Measurements from ENCODE around the gene TSPAN13. TPM values are rescaled to one million over a fixed set of nuclear protein-coding genes. Genes with fewer than 3 reads are reported as not detected.

Gene TSPAN13
- total RNA-seq, 1 experiment from 2014 or later = 80.8 TPM

DNA sequence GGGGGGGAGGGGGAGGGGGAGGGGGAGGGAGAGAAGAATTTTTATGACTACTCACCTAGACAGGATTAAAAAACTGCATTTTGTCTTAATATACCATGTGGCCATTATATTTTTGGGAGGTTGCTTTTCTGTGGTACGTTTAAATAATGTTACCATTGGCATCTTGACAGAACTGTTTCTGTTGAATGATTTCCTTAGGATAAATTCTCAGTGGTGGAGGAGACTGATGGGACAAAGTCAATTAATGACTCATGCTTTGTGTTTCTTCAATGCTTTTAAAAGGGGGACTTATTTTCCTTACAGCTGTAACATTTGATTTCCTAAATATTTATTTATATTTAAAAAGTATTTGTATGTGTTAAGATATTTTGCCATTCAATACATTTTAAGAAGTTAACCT lies 37.5 kb downstream of the TSPAN13 start:
- no peak for TF ChIP-seq SIN3A (IDR thresholded peaks at IDR 0.05; ENCODE audit: borderline replicate concordance, insufficient read depth, low read depth, low read length)
- TF ChIP-seq POLR2AphosphoS5 (IDR thresholded peaks at IDR 0.05; ENCODE audit: low read depth, low read length) = no peak
- TF ChIP-seq, protein P1, sequence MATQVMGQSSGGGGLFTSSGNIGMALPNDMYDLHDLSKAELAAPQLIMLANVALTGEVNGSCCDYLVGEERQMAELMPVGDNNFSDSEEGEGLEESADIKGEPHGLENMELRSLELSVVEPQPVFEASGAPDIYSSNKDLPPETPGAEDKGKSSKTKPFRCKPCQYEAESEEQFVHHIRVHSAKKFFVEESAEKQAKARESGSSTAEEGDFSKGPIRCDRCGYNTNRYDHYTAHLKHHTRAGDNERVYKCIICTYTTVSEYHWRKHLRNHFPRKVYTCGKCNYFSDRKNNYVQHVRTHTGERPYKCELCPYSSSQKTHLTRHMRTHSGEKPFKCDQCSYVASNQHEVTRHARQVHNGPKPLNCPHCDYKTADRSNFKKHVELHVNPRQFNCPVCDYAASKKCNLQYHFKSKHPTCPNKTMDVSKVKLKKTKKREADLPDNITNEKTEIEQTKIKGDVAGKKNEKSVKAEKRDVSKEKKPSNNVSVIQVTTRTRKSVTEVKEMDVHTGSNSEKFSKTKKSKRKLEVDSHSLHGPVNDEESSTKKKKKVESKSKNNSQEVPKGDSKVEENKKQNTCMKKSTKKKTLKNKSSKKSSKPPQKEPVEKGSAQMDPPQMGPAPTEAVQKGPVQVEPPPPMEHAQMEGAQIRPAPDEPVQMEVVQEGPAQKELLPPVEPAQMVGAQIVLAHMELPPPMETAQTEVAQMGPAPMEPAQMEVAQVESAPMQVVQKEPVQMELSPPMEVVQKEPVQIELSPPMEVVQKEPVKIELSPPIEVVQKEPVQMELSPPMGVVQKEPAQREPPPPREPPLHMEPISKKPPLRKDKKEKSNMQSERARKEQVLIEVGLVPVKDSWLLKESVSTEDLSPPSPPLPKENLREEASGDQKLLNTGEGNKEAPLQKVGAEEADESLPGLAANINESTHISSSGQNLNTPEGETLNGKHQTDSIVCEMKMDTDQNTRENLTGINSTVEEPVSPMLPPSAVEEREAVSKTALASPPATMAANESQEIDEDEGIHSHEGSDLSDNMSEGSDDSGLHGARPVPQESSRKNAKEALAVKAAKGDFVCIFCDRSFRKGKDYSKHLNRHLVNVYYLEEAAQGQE (IDR thresholded peaks at IDR 0.05; ENCODE audit: insufficient read depth in 1 of 2, low read depth in 2 of 2, low read length in 1 of 2) = no peak
- TF ChIP-seq, protein P2, sequence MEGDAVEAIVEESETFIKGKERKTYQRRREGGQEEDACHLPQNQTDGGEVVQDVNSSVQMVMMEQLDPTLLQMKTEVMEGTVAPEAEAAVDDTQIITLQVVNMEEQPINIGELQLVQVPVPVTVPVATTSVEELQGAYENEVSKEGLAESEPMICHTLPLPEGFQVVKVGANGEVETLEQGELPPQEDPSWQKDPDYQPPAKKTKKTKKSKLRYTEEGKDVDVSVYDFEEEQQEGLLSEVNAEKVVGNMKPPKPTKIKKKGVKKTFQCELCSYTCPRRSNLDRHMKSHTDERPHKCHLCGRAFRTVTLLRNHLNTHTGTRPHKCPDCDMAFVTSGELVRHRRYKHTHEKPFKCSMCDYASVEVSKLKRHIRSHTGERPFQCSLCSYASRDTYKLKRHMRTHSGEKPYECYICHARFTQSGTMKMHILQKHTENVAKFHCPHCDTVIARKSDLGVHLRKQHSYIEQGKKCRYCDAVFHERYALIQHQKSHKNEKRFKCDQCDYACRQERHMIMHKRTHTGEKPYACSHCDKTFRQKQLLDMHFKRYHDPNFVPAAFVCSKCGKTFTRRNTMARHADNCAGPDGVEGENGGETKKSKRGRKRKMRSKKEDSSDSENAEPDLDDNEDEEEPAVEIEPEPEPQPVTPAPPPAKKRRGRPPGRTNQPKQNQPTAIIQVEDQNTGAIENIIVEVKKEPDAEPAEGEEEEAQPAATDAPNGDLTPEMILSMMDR (IDR thresholded peaks at IDR 0.05) = no peak
- TF ChIP-seq TCF7L2 (IDR thresholded peaks at IDR 0.05; ENCODE audit: low read depth, low read length) = no peak
- POLR2A ChIA-PET = no interaction called here
- in situ Hi-C loops (cut with HindIII; ENCODE audit: low pct_unique_long_range_greater_than_20kb, low sequenced_read_pairs) (no loop called here), intact Hi-C loops (cut with micrococcal nuclease; ENCODE audit: unreplicated experiment) (no loop called here)
- no peaks in the 10 kb centered on the region for H3K9me3 ChIP-seq (ENCODE audit: control insufficient read depth, insufficient read depth, low read depth, low read length)
- no peak overlapping the region for H3K27ac ChIP-seq (ENCODE audit: low read length)
- peaks cover 13% of the 10 kb centered on the region for H3K36me3 ChIP-seq (ENCODE audit: control insufficient read depth, insufficient read depth, low read length)
- CTCF ChIA-PET = no interaction called here
- H3K4me1 ChIP-seq (ENCODE audit: control insufficient read depth, insufficient read depth, low read length) = no peaks in the 10 kb centered on the region
- no TSS peak for BruUV-seq (replicated peaks)
- no peaks in the 10 kb centered on the region for H3K27me3 ChIP-seq (ENCODE audit: control insufficient read depth, insufficient read depth, low read length)
- DNase-seq (ENCODE audit: low read depth, low spot score) (no peak), ATAC-seq (no peak)
- H3K4me3 ChIP-seq (ENCODE audit: low read depth in 2 of 2, low read length in 2 of 2) = no peak overlapping the region

GRCh38 chr7:16791905-16792698 lies 38.5 kb downstream of the TSPAN13 start:
- Histone ChIP-seq H3K4me3 (ENCODE audit: low read depth in 2 of 2, low read length in 2 of 2) (no peak overlapping the region), H3K27ac (ENCODE audit: low read length) (no peak overlapping the region), H3K27me3 (ENCODE audit: control insufficient read depth, insufficient read depth, low read length) (no peaks in the 10 kb centered on the region), H3K4me1 (ENCODE audit: control insufficient read depth, insufficient read depth, low read length) (no peaks in the 10 kb centered on the region), H3K9me3 (ENCODE audit: control insufficient read depth, insufficient read depth, low read depth, low read length) (no peaks in the 10 kb centered on the region), H3K36me3 (ENCODE audit: control insufficient read depth, insufficient read depth, low read length) (peaks cover 17% of the 10 kb centered on the region)
- intact Hi-C loops (cut with micrococcal nuclease; ENCODE audit: unreplicated experiment) (no loop called here), in situ Hi-C loops (cut with HindIII; ENCODE audit: low pct_unique_long_range_greater_than_20kb, low sequenced_read_pairs) (no loop called here)
- no TSS peak for BruUV-seq (replicated peaks)
- ATAC-seq (peak; percentile 50; the same call in 1 of the 2 replicates), DNase-seq (ENCODE audit: low read depth, low spot score) (no peak)
- ChIA-PET POLR2A (no interaction called here), CTCF (no interaction called here)
- TF ChIP-seq SIN3A (IDR thresholded peaks at IDR 0.05; ENCODE audit: borderline replicate concordance, insufficient read depth, low read depth, low read length) = no peak
- TF ChIP-seq POLR2AphosphoS5 (IDR thresholded peaks at IDR 0.05; ENCODE audit: low read depth, low read length) = peak; percentile 62; the same call in 1 of the 2 replicates

DNA sequence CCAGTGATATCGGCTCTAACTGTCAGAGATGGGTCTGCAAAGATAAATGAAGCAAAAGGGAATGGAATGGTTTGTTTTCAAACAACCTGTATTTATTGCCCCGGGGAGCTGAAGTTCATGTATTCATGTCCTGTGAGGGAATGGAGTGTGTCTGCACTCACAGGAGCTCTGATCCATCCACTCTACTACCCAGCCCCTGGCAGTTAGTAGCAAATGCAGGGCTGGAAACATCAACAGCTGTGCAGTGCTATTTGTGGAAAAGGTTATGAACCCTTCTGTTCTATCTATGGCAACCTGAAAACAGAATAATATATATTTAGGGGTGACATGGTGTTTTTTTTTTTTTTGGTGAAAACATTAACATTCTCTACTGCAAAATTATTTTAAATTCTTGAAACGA lies 41.4 kb downstream of the TSPAN13 start:
- in situ Hi-C loops (cut with HindIII; ENCODE audit: low pct_unique_long_range_greater_than_20kb, low sequenced_read_pairs) (no loop called here), intact Hi-C loops (cut with micrococcal nuclease; ENCODE audit: unreplicated experiment) (no loop called here)
- DNase-seq (ENCODE audit: low read depth, low spot score) = no peak
- ATAC-seq = no peak
- Histone ChIP-seq H3K9me3 (ENCODE audit: control insufficient read depth, insufficient read depth, low read depth, low read length) (no peaks in the 10 kb centered on the region), H3K27me3 (ENCODE audit: control insufficient read depth, insufficient read depth, low read length) (no peaks in the 10 kb centered on the region), H3K4me3 (ENCODE audit: low read depth in 2 of 2, low read length in 2 of 2) (no peak overlapping the region), H3K36me3 (ENCODE audit: control insufficient read depth, insufficient read depth, low read length) (peaks cover 35% of the 10 kb centered on the region), H3K4me1 (ENCODE audit: control insufficient read depth, insufficient read depth, low read length) (no peaks in the 10 kb centered on the region), H3K27ac (ENCODE audit: low read length) (0 out of 2 replicates have a peak overlapping the region, but pooled peaks have one; percentile 5)
- CTCF ChIA-PET = no interaction called here
- BruUV-seq (replicated peaks) = no TSS peak
- POLR2A ChIA-PET = no interaction called here
- TF ChIP-seq TCF7L2 (IDR thresholded peaks at IDR 0.05; ENCODE audit: low read depth, low read length) = no peak
- TF ChIP-seq, protein P1 (IDR thresholded peaks at IDR 0.05; ENCODE audit: insufficient read depth in 1 of 2, low read depth in 2 of 2, low read length in 1 of 2) = no peak
- TF ChIP-seq, protein P2 (IDR thresholded peaks at IDR 0.05) = no peak
- TF ChIP-seq POLR2AphosphoS5 (IDR thresholded peaks at IDR 0.05; ENCODE audit: low read depth, low read length) = no peak
- TF ChIP-seq SIN3A (IDR thresholded peaks at IDR 0.05; ENCODE audit: borderline replicate concordance, insufficient read depth, low read depth, low read length) = no peak
